SH-SY5Y (cell line): Measurements from ENCODE around the gene MEX3D.

ENCODE experiments used
- GATA2 ChIP-seq: IDR thresholded peaks from 2 replicates; pipeline ENCODE4 v1.6.1; 2011; ENCODE audit warnings: mild to moderate bottlenecking, low read depth, low read length
- GATA3 ChIP-seq: IDR thresholded peaks from 2 replicates; pipeline ENCODE4 v1.6.1; 2011; ENCODE audit warnings: low read depth, mild to moderate bottlenecking, low read length, moderate library complexity

GRCh38 chr19:1518471-1518870 lies 49.7 kb downstream of the MEX3D start:
- TF ChIP-seq GATA3 (no peak), GATA2 (no peak)
